HG02852 (cell line): ENCODE measurements around the gene LTB.

Experiments
- ATAC-seq: cut with Tn5 transposase; IDR thresholded peaks from one replicate; pipeline ENCODE4 v1.9.1; 2021; ENCODE audit warnings: mild to moderate bottlenecking, moderate library complexity; ENCODE audit not compliant: unreplicated experiment

The LTB gene, protein sequence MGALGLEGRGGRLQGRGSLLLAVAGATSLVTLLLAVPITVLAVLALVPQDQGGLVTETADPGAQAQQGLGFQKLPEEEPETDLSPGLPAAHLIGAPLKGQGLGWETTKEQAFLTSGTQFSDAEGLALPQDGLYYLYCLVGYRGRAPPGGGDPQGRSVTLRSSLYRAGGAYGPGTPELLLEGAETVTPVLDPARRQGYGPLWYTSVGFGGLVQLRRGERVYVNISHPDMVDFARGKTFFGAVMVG

DNA sequence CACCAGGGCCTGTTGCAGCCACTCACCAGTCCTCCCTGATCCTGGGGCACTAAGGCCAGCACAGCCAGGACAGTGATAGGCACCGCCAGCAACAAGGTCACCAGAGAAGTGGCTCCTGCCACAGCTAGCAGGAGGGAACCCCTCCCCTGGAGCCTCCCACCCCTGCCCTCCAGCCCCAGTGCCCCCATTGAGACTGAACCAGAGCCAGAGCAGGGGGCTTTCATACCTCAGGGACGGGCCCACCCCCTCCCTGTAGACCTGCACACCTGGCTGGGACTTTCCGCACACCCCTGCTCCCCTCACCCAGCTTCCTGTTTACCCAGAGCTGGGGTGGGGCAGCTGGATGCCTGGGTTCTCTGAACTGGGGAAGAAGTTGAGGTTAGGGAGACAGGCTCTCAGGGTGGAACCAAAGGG is at the start of gene LTB:
Gene LTB (minus strand): TSS at position 195 of the 414 bp plus-strand sequence. CDS start 7 bp downstream, at position 188.
- no peak for ATAC-seq

DNA sequence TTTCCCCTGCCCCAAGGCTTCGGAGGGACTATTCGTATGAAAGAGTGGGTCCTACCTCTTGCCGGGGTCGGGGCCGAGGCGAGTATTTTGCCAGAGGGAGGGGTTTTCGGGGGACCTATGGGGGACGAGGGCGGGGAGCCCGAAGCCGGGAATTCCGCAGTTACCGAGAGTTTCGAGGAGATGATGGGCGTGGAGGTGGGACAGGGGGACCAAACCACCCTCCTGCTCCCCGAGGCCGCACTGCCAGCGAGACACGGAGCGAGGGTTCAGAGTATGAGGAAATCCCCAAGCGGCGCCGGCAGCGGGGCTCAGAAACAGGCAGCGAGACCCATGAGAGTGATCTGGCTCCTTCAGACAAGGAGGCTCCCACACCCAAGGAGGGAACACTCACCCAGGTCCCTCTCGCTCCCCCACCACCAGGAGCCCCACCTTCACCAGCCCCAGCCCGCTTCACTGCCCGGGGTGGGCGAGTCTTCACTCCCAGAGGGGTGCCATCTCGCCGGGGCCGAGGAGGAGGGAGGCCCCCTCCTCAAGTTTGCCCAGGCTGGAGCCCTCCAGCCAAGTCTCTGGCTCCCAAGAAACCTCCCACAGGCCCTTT is 49.6 kb upstream of the LTB start:
- no peak for ATAC-seq

DNA sequence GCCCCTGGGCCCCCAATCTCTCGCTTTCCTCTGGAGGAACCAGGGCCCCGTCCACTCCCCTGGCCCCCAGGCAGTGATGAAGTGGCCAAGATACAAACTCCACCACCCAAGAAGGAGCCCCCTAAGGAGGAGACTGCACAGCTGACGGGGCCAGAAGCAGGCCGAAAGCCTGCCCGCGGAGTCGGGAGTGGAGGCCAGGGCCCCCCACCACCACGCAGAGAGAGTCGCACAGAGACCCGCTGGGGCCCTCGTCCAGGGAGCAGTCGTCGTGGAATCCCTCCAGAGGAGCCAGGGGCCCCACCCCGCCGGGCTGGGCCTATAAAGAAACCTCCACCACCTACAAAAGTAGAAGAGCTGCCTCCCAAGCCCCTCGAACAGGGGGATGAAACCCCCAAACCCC is 49.0 kb upstream of the LTB start:
- ATAC-seq: no peak

DNA sequence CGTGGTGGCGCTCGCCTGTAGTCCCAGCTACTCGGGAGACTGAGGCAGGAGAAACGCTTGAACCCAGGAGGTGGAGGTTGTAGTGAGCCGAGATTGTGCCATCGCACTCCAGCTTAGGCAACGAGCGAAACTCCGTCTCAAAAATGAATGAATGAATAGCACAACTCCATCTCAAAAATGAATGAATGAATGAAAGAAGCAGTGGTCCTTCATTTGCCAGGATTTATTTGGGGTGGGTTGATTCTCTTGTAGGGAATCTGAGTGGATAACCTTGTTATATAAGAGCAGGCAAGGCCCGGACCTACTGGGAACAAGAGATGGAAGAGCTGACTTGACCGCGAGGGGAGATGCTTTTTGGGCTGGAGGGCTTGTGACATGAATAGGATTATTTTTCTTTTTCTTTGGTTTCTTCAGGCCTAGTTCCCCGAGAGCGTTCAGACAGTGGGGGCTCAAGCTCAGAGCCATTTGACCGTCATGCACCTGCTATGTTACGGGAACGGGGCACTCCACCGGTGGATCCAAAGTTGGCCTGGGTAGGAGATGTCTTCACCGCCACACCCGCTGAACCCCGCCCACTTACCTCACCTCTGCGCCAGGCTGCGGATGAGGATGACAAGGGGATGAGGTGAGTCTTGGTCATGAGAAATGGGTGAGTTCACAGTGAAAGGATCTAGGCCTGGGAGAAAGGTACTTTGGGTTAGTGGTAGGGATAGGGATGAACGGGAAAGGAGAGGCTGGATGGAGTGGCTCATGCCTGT is 48.1 kb upstream of the LTB start:
- ATAC-seq: no peak

DNA sequence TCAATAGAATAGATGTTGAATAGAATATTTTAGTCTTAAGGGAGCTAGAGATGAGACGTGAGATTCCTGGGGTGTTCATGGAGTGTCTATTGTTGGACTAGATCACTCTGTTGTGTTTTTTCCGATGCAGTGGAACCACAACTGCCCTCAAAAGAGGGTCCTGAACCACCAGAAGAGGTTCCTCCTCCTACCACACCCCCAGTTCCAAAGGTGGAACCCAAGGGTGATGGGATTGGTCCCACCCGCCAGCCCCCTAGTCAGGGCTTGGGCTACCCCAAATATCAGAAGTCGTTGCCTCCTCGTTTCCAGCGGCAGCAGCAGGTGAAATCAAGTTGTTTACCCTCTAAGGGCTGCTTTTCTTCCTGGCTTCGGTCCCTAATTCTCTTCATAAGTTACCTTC is 46.8 kb upstream of the LTB start:
- no peak for ATAC-seq

DNA sequence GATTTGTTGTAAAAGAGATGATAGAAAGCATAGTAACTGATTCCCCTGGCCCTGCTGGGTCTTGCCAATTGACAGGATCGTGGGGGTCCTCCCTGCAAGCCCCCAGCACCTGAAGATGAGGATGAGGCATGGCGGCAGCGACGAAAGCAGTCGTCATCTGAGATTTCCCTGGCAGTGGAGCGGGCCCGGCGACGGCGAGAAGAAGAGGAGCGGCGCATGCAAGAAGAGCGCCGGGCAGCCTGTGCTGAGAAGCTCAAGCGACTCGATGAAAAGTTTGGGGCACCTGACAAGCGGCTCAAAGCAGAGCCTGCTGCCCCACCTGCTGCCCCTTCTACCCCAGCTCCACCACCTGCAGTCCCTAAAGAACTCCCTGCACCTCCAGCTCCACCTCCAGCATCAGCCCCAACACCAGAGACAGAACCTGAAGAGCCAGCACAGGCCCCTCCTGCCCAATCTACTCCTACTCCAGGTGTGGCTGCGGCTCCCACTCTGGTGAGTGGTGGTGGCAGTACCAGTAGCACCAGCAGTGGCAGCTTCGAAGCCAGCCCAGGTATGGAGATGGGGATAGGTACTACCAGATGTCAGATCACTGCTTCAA is 45.6 kb upstream of the LTB start:
- no peak for ATAC-seq

DNA sequence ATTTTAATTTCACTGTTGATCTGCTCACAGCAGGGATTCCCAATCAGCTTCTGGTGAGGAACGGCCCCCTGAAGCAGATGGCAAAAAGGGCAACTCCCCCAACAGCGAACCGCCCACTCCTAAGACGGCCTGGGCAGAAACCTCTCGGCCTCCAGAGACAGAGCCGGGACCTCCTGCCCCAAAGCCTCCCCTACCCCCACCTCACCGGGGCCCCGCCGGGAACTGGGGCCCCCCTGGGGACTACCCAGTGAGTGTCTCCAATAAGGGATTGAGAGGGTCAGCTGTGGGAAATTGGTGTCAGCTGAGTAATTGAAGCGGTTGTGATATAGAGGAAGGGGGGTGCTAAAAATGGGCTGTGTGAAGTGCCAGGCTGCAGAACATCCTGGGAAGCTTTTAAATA is 44.7 kb upstream of the LTB start:
- no peak for ATAC-seq

- no peak for ATAC-seq
Measured at GRCh38 chr6:31624070-31624469, 41.8 kb upstream of the LTB start.

- no peak for ATAC-seq
Measured at GRCh38 chr6:31622684-31623091, 40.5 kb upstream of the LTB start.

DNA sequence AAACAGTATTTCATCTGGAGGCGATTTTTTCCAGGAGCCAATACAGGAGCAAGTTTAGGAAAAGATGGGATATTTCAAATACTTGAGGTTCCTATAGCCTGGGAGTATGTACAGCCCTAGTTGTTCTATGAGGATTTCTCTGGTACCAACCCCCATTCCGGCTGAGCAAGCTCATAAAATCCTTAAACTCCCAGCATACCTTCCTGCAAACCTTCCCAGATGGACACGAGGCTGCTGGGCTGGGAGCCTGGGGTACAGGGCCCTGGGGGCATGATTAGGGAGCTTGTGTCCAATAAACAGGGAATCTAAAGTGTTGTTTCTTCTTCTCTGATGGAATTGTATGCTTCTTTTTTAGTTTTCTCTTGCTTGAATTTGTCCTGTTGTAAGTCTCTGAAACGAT is 39.8 kb upstream of the LTB start:
- ATAC-seq: no peak

- ATAC-seq: no peak
Measured at GRCh38 chr6:31621320-31621939, 39.2 kb upstream of the LTB start.

GRCh38 chr6:31620586-31621319 is 38.5 kb upstream of the LTB start, which contains the start of gene PRRC2A:
PRRC2A (plus strand) TSS chr6:31620715; CDS start chr6:31622790, 2,075 bp downstream.
- peak; percentile 49 for ATAC-seq

GRCh38 chr6:31619805-31620585 is 37.8 kb upstream of the LTB start:
- peak; percentile 74 for ATAC-seq

GRCh38 chr6:31617010-31617409 is 34.8 kb upstream of the LTB start:
- ATAC-seq: no peak

GRCh38 chr6:31615748-31616147 is 33.5 kb upstream of the LTB start:
- no peak for ATAC-seq

GRCh38 chr6:31614684-31615578 is 32.7 kb upstream of the LTB start, which contains the start of gene AIF1:
AIF1 (plus strand) TSS chr6:31615234; CDS start chr6:31615330, 96 bp downstream.
- ATAC-seq: no peak

DNA sequence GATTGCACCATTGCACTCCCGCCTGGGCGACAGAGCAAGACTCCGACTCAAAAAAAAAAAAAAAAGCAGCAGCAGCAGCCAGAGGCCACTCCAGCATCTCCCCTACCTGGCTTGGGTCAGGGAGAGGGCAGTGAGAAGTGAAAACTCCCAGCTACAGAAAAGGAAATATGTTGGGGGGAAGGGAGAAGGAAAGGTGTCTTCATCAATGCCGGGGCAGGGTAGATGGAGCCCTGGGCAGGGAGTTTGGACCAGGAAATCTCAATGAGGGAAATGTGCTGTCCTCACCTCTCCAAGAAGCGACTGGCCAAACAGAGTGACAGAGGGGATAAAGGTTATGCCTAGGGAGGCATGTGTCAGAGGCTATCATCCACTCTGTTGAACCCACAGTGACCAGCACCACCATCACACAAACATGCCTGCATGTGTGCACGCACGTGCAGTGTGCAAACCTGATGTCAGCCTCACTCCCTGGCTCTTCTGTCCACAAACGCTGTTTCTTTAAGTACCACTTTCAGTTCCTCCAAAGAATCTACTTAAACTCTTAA is 31.9 kb upstream of the LTB start:
- no peak for ATAC-seq

DNA sequence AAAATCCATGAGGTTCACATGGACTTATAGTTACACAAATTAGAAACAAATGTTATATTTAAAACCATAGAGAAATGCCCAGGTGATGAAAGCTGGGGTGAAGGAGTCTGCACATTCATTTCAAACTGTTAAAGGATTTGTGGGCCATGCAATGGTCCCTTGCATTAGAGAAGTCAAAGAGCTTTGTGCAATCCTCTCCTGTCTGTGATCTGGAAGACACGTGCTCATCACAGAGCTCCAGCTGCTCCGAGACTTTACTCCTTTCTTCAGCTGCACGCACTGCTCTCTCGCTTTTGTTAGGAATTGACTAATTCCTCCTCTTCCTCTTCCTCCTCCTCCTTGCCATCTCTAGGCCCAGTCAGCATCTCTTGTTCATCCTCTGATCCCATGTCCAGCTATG is 28.7 kb upstream of the LTB start:
- ATAC-seq: no peak
